GM19025 (cell line): ENCODE measurements around the gene NSUN2.

ENCODE experiments used
- ATAC-seq: cut with Tn5 transposase; IDR thresholded peaks from one replicate; pipeline ENCODE4 v1.9.1; 2021; ENCODE audit warnings: mild to moderate bottlenecking, low read depth, moderate library complexity; ENCODE audit not compliant: unreplicated experiment

The NSUN2 gene

DNA sequence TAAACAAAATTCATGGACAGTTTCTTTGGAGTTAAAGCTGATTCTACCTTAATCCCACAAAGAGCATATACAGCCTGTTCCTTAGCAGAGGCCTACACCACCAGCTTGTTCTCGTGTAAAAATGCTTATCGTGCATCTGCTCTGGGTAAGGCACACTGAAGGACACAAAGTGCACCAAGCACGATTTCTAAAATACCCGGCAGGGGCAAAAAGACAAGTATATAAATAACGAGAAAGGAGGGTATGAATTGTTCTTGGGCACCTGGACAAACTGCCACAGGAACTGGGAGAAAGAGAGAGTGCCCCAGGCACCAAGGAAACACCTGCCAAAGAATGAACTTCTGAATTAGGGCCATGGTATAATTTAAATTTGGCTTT lies 25.3 kb downstream of the NSUN2 start:
- no peak for ATAC-seq

GRCh38 chr5:6606884-6607558 lies 25.8 kb downstream of the NSUN2 start:
- no peak for ATAC-seq

- no peak for ATAC-seq
These were observed 27.9 kb downstream of the NSUN2 start for GRCh38 chr5:6604946-6605345.

- no peak for ATAC-seq
These were observed 28.5 kb downstream of the NSUN2 start for GRCh38 chr5:6604341-6604740.

DNA sequence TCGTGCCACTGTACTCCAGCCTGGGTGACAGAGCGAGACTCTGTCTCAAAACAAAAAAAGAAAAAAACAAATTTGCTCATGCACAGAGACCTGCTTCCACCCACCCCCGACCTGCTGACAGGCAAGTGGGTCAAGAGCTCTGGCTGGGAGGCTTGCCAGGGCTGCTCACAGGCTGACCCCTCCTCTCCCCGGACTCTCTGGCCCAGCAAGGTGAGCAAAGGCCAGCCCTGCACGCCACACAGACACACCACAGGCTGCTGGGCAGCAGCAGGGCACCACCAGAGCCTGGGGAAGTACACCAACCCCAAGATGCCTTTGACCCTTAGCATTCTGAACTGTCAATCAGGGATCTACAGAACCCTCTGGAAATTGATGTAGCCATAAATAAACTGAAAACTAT lies 29.2 kb downstream of the NSUN2 start:
- ATAC-seq = no peak

DNA sequence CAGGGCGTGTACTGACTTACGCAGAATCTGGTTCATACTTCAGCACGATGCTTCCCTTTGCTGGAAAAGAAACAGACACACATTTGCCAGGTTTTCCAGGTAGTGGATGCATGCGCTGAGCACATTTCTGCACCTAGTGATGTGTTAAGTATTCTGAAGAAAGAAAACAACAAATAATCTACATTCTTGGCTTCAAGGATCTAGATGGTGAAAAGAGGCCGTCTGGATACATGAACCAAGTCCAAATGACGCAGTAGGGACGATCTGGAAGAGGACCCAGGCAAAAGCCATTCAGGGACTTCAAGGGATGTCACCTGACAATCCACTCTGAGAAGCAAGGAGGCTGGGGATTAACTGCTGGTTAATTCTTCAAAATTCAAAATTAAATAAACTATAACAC lies 30.4 kb downstream of the NSUN2 start:
- no peak for ATAC-seq

- no peak for ATAC-seq
These were observed 31.0 kb downstream of the NSUN2 start for GRCh38 chr5:6601816-6602215.

DNA sequence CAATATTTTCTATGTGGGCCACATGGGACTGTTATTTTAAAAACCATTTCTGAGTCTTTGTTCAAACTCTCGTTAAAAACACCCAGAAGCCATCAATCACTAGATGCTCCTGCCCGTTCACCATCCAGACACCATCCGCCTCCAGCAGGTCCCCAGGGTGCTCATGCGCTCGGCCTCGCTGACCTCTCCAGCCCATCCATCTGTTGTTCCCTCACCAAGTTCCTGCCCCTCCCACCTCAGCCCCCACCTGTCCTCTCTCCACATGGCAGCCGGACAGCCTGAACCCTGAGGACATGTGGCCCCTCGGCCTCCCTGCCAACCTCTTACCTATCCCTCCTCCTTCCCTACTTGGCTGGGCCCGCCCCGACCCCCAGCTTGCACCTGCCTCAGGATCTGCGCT lies 31.6 kb downstream of the NSUN2 start:
- ATAC-seq = no peak

GRCh38 chr5:6599739-6600138 lies 33.1 kb downstream of the NSUN2 start:
- no peak for ATAC-seq

DNA sequence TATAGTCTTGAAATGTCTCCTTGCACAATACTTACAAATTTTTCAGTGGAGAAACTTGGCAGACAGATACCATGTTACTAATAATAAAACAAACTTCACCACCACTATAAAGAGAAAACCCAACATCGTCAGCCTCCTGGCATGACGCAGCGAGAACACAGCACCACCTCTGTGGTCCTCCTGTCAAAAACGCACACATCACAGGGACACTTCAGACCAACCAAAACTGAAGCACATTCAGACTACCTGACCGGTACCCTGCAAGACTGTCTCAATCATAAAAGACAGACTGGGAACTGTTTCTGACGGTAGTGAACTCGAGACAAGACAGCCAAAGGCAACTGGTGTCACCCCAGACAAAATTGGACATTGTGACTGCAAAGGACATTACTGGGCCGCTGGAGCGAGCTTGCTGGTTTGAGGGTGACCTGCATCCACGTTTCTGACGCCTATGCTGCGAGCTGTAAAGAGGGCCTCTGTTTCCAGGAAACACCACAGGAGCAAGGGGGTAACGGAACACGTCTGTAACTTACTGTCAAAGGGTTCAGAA lies 34.4 kb downstream of the NSUN2 start:
- no peak for ATAC-seq

- no peak for ATAC-seq
These were observed 35.3 kb downstream of the NSUN2 start for GRCh38 chr5:6597557-6597956.

GRCh38 chr5:6596388-6596787 lies 36.5 kb downstream of the NSUN2 start:
- ATAC-seq = no peak

GRCh38 chr5:6595405-6595804 lies 37.4 kb downstream of the NSUN2 start:
- ATAC-seq = no peak

GRCh38 chr5:6594066-6594465 lies 38.8 kb downstream of the NSUN2 start:
- no peak for ATAC-seq

GRCh38 chr5:6593148-6594016 lies 39.5 kb downstream of the NSUN2 start:
- ATAC-seq = no peak

DNA sequence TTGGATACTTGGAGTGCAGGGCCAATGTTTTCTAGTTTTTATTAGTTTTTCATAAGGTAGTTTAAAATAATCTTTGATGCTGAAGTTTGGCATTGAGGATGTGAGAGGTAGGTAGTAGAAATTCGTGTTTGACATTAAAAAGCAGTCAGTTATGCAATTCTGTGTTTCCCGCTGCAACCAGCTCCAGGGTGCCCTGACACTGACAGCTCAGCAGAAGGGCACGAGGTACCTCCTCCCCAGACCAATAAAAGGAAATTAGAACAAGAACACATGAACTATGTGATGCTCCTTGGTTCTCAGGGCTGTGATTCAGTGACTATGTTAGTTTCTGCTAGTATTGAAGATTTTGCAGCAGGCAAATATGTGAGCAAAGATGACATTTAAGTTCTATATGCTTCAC lies 40.2 kb downstream of the NSUN2 start:
- ATAC-seq = no peak

GRCh38 chr5:6591671-6592288 lies 41.1 kb downstream of the NSUN2 start:
- ATAC-seq = no peak

DNA sequence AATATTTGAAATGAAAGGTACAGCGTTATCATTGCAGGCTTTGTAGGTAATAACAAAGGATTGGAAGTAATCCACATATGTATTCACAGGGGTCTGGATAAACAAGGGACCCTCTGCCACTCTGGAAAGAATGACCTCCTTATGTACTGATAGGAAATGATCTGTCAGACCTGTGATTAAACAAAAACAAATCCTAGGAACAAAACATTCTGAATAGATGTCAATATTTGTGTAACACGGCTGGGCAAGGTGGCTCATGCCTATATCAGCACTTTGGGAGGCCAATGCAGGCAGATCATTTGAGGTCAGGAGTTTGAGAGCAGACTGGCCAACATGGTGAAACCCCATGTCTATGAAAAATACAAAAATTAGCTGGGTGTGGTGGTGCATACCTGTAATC lies 42.3 kb downstream of the NSUN2 start:
- ATAC-seq = no peak

- ATAC-seq = no peak
These were observed 45.7 kb downstream of the NSUN2 start for GRCh38 chr5:6587171-6587570.

DNA sequence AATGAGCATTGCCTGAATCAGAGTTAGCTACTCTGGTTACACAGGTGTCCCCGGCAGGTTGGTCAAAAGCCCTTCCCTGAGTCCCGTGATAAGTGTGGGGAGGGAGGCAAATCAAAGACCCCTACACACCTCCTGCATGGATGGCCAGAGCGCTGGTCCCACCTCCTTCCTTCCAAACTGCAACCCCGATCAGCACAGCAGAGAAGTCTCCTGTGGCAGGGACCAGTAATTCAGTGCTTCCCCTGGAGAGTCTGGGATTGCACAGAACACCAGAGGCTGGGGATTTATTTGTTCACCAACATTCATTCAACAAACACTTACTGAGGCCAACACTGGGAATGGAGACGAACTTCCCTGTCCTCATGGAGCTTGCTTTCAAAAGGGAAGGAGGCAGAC lies 46.2 kb downstream of the NSUN2 start:
- ATAC-seq = no peak

- no peak for ATAC-seq
These were observed 46.8 kb downstream of the NSUN2 start for GRCh38 chr5:6585939-6586646.
